GM23338 (cell line): ENCODE measurements around the gene ANTXR1. TPM values are rescaled to one million over a fixed set of nuclear protein-coding genes. Genes with fewer than 3 reads are reported as not detected.

Experiments used
- ATAC-seq: fragments of 200-7000 bp; cut with Tn5 transposase; 3 replicates; pipeline ENCODE4 v1.9.1; 2020
- DNase-seq: peaks from one replicate; pipeline ENCODE4 v3.0.0-alpha.2; 2015; ENCODE audit warnings: low spot score
- H2AFZ ChIP-seq: fragments of 200-600 bp; sonication (generic); 2 replicates; pipeline ENCODE4 v1.8.0; 2016; ENCODE audit warnings: antibody characterized with exemption, mild to moderate bottlenecking, moderate library complexity
- H3F3A ChIP-seq: fragments of 200-600 bp; sonication (generic); replicated peaks from 2 replicates; pipeline ENCODE4 v1.8.0; 2017; ENCODE audit warnings: antibody characterized with exemption, mixed run types, low read depth
- H3K27ac ChIP-seq: fragments of 200-600 bp; sonication (generic); 2 replicates; pipeline ENCODE4 v1.6.1; 2016; ENCODE audit warnings: low read depth
- H3K27me3 ChIP-seq: fragments of 200-600 bp; sonication (generic); 2 replicates; pipeline ENCODE4 v1.8.0; 2016; ENCODE audit warnings: mild to moderate bottlenecking, mixed run types, moderate library complexity; ENCODE audit not compliant: insufficient read depth
- H3K36me3 ChIP-seq: fragments of 200-600 bp; sonication (generic); 2 replicates; pipeline ENCODE4 v1.8.0; 2016; ENCODE audit warnings: mild to moderate bottlenecking; ENCODE audit not compliant: insufficient read depth
- H3K4me1 ChIP-seq: fragments of 200-600 bp; sonication (generic); 2 replicates; pipeline ENCODE4 v1.8.0; 2016; ENCODE audit warnings: mild to moderate bottlenecking, moderate library complexity; ENCODE audit not compliant: insufficient read depth
- H3K4me2 ChIP-seq: fragments of 200-600 bp; sonication (generic); 2 replicates; pipeline ENCODE4 v1.7.1; 2017; ENCODE audit warnings: mixed run types
- H3K4me3 ChIP-seq: fragments of 200-600 bp; sonication (generic); 2 replicates; pipeline ENCODE4 v1.6.1; 2016; ENCODE audit warnings: mixed run types
- H3K79me2 ChIP-seq: fragments of 200-600 bp; sonication (generic); replicated peaks from 2 replicates; pipeline ENCODE4 v1.8.0; 2017; ENCODE audit warnings: mild to moderate bottlenecking; ENCODE audit not compliant: insufficient read depth
- H3K9me2 ChIP-seq: fragments of 200-600 bp; sonication (generic); 2 replicates; pipeline ENCODE4 v1.8.0; 2017; ENCODE audit not compliant: insufficient read depth
- H4K20me1 ChIP-seq: fragments of 200-600 bp; sonication (generic); replicated peaks from 2 replicates; pipeline ENCODE4 v1.8.0; 2017; ENCODE audit warnings: mild to moderate bottlenecking; ENCODE audit not compliant: insufficient read depth
- H3K27ac Mint-ChIP-seq: 2 replicates; pipeline ENCODE4 v1.8.0; 2020; ENCODE audit warnings: inconsistent platforms, mild to moderate bottlenecking, moderate library complexity, mixed read lengths
- H3K27me3 Mint-ChIP-seq: 3 replicates; pipeline ENCODE4 v1.8.0; 2022; ENCODE audit warnings: low read depth, mild to moderate bottlenecking, moderate library complexity, mixed read lengths, inconsistent platforms; ENCODE audit not compliant: insufficient read depth, poor library complexity
- H3K36me3 Mint-ChIP-seq: 3 replicates; pipeline ENCODE4 v1.8.0; 2021; ENCODE audit warnings: low read depth, mild to moderate bottlenecking, inconsistent platforms, moderate library complexity, mixed read lengths
- H3K4me1 Mint-ChIP-seq: 3 replicates; pipeline ENCODE4 v1.8.0; 2020; ENCODE audit warnings: mild to moderate bottlenecking, inconsistent platforms, mixed read lengths
- H3K4me3 Mint-ChIP-seq: 3 replicates; pipeline ENCODE4 v1.8.0; 2021; ENCODE audit warnings: moderate library complexity, mild to moderate bottlenecking, inconsistent platforms, mixed read lengths
- H3K9me3 Mint-ChIP-seq: 3 replicates; pipeline ENCODE4 v1.8.0; 2020; ENCODE audit warnings: moderate library complexity, mild to moderate bottlenecking, inconsistent platforms, mixed read lengths
- EZH2 ChIP-seq: fragments of 200-600 bp; sonication (generic); IDR thresholded peaks from one replicate; pipeline ENCODE4 v1.8.0; 2017; ENCODE audit warnings: antibody characterized with exemption, mild to moderate bottlenecking, low read depth; ENCODE audit not compliant: unreplicated experiment
- EZH2phosphoT487 ChIP-seq: fragments of 200-600 bp; sonication (generic); IDR thresholded peaks from one replicate; pipeline ENCODE4 v1.8.1; 2018; ENCODE audit warnings: antibody characterized with exemption; ENCODE audit not compliant: unreplicated experiment
- ZNF114 ChIP-seq: fragments of 250-450 bp; sonication (Bioruptor Pico); IDR thresholded peaks from 2 replicates; pipeline ENCODE4 v1.5.0; 2020; ENCODE audit warnings: mild to moderate bottlenecking, moderate library complexity
- ZNF331 ChIP-seq: fragments of 250-450 bp; sonication (Bioruptor Pico); IDR thresholded peaks from 2 replicates; pipeline ENCODE4 v1.5.0; 2020; ENCODE audit warnings: low read depth, mild to moderate bottlenecking, moderate library complexity
- polyA plus RNA-seq: library from polyadenylated mRNA; unstranded; fragments of >200 nt; fragmentation: Nextera tagmentation; extraction: Ambion mirVana; gene quantifications from 2 replicates; pipeline ENCODE4 v1.2.1, GENCODE V29; 2016
- total RNA-seq: library from RNA; depleted of rRNA; stranded (reverse); fragments of >200 nt; shearing (Covaris generic); gene quantifications from 2 replicates; pipeline ENCODE4 v1.2.3, GENCODE V29; 2014
- TF ChIP-seq, protein P1 (sequence below): IDR thresholded peaks from one replicate; pipeline ENCODE4 v1.6.1; 2018; ENCODE audit warnings: antibody characterized with exemption; ENCODE audit not compliant: unreplicated experiment
- TF ChIP-seq, protein P2 (sequence below): IDR thresholded peaks from 2 replicates; pipeline ENCODE4 v1.6.1; 2016; ENCODE audit warnings: antibody characterized with exemption
- TF ChIP-seq, protein P3 (sequence below), 2 experiments: fragments of 200-600 bp in 1 of 2; sonication (generic) in 1 of 2; conservative IDR thresholded peaks; 2 replicates each; pipeline versions ENCODE4 v1.5.1 to v1.6.1; 2016 to 2017; ENCODE audit warnings: antibody characterized with exemption in 2 of 2, low read depth in 2 of 2, mild to moderate bottlenecking in 2 of 2, moderate library complexity in 1 of 2
- TF ChIP-seq, protein P4 (sequence below): fragments of 250-450 bp; sonication (Bioruptor Pico); IDR thresholded peaks from 2 replicates; pipeline ENCODE4 v1.5.0; 2020; ENCODE audit warnings: mild to moderate bottlenecking, moderate library complexity

ANTXR1 gene
- total and polyA plus RNA-seq, 2 experiments from 2014 or later: 16.1 to 23.1 TPM

DNA sequence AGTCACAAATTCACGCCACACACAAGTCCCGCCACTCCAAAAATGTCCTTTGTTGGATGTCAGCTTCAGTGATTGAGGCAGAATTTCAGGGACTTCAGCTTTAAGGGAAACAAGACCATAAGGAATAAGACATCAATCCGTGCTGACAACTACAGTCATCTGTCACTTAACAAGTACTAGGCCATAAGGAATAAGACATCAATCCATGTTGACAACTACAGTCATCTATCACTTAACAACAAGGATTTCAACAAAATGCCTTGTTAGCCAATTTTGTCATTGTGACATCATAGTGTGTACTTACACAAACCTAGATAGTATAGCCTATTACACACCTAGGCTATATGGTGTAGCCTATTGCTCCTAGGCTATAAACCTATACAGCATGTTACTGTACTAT lies 58.0 kb downstream of the ANTXR1 start (continued):
- TF ChIP-seq, protein P1, sequence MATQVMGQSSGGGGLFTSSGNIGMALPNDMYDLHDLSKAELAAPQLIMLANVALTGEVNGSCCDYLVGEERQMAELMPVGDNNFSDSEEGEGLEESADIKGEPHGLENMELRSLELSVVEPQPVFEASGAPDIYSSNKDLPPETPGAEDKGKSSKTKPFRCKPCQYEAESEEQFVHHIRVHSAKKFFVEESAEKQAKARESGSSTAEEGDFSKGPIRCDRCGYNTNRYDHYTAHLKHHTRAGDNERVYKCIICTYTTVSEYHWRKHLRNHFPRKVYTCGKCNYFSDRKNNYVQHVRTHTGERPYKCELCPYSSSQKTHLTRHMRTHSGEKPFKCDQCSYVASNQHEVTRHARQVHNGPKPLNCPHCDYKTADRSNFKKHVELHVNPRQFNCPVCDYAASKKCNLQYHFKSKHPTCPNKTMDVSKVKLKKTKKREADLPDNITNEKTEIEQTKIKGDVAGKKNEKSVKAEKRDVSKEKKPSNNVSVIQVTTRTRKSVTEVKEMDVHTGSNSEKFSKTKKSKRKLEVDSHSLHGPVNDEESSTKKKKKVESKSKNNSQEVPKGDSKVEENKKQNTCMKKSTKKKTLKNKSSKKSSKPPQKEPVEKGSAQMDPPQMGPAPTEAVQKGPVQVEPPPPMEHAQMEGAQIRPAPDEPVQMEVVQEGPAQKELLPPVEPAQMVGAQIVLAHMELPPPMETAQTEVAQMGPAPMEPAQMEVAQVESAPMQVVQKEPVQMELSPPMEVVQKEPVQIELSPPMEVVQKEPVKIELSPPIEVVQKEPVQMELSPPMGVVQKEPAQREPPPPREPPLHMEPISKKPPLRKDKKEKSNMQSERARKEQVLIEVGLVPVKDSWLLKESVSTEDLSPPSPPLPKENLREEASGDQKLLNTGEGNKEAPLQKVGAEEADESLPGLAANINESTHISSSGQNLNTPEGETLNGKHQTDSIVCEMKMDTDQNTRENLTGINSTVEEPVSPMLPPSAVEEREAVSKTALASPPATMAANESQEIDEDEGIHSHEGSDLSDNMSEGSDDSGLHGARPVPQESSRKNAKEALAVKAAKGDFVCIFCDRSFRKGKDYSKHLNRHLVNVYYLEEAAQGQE: no peak
- TF ChIP-seq, protein P2, sequence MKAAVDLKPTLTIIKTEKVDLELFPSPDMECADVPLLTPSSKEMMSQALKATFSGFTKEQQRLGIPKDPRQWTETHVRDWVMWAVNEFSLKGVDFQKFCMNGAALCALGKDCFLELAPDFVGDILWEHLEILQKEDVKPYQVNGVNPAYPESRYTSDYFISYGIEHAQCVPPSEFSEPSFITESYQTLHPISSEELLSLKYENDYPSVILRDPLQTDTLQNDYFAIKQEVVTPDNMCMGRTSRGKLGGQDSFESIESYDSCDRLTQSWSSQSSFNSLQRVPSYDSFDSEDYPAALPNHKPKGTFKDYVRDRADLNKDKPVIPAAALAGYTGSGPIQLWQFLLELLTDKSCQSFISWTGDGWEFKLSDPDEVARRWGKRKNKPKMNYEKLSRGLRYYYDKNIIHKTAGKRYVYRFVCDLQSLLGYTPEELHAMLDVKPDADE: no peak
- TF ChIP-seq ZNF331 (CRISPR knock-in tag): no peak
- no peak for TF ChIP-seq EZH2
- TF ChIP-seq EZH2phosphoT487: no peak

DNA sequence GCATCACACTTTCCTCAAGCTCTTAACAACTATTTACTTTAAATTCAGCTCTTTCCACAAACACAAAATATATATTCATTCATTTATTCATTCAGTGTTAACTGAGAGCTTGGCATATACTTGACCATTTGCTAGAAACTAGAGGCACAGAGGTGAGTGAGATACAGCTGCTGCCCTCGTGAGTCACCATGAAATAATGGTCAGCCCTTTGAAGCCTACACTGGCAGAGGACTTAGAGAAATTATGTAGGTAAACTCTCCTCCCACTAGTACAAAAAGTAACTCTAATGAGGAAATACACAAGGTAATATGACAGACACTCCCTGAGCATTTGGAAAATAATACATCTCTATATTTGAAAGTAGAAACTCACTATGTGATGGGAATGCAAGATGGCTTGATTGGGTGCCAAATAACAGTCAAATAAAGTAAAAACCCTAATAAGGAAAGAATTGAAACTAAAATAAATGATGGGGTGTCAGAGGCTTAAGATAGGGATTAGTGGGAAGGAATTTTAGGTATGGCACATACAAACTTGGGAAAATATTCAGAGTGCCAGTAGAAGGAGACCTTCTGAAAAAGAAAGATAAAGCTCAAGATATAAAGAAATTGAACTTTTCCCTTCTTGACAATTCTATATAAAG lies 61.1 kb downstream of the ANTXR1 start:
- H3K79me2 ChIP-seq: no peaks in the 10 kb centered on the region
- no peak overlapping the region for H3K4me3 ChIP-seq
- no peaks in the 10 kb centered on the region; the same call in 1 of the 2 replicates for H4K20me1 ChIP-seq
- H3K36me3 Mint-ChIP-seq: peaks cover 10% of the 10 kb centered on the region
- no peak overlapping the region for H3K27ac Mint-ChIP-seq
- no peaks in the 10 kb centered on the region; the same call in 1 of the 2 replicates for H3K4me1 ChIP-seq
- no peaks in the 10 kb centered on the region for H3K27me3 Mint-ChIP-seq
- peaks cover 6% of the 10 kb centered on the region; the same call in 1 of the 2 replicates for H3K36me3 ChIP-seq
- no peak overlapping the region for H2AFZ ChIP-seq
- no peak for ATAC-seq
- no peaks in the 10 kb centered on the region for H3F3A ChIP-seq
- H3K4me3 Mint-ChIP-seq: no peak overlapping the region
- no peaks in the 10 kb centered on the region for H3K9me2 ChIP-seq
- DNase-seq: no peak
- H3K9me3 Mint-ChIP-seq: no peaks in the 10 kb centered on the region
- no peak overlapping the region for H3K27ac ChIP-seq
- no peaks in the 10 kb centered on the region for H3K27me3 ChIP-seq
- H3K4me2 ChIP-seq: no peak overlapping the region
- H3K4me1 Mint-ChIP-seq: peaks cover 12% of the 10 kb centered on the region; the same call in 2 of the 3 replicates
- TF ChIP-seq, protein P3, sequence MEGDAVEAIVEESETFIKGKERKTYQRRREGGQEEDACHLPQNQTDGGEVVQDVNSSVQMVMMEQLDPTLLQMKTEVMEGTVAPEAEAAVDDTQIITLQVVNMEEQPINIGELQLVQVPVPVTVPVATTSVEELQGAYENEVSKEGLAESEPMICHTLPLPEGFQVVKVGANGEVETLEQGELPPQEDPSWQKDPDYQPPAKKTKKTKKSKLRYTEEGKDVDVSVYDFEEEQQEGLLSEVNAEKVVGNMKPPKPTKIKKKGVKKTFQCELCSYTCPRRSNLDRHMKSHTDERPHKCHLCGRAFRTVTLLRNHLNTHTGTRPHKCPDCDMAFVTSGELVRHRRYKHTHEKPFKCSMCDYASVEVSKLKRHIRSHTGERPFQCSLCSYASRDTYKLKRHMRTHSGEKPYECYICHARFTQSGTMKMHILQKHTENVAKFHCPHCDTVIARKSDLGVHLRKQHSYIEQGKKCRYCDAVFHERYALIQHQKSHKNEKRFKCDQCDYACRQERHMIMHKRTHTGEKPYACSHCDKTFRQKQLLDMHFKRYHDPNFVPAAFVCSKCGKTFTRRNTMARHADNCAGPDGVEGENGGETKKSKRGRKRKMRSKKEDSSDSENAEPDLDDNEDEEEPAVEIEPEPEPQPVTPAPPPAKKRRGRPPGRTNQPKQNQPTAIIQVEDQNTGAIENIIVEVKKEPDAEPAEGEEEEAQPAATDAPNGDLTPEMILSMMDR (conservative IDR thresholded peaks at IDR 0.05; ENCODE audit: low read depth in 2 of 2): no peak
- TF ChIP-seq ZNF331 (CRISPR knock-in tag) (no peak), EZH2phosphoT487 (no peak), EZH2 (no peak), ZNF114 (CRISPR knock-in tag) (no peak)
- TF ChIP-seq, protein P4, sequence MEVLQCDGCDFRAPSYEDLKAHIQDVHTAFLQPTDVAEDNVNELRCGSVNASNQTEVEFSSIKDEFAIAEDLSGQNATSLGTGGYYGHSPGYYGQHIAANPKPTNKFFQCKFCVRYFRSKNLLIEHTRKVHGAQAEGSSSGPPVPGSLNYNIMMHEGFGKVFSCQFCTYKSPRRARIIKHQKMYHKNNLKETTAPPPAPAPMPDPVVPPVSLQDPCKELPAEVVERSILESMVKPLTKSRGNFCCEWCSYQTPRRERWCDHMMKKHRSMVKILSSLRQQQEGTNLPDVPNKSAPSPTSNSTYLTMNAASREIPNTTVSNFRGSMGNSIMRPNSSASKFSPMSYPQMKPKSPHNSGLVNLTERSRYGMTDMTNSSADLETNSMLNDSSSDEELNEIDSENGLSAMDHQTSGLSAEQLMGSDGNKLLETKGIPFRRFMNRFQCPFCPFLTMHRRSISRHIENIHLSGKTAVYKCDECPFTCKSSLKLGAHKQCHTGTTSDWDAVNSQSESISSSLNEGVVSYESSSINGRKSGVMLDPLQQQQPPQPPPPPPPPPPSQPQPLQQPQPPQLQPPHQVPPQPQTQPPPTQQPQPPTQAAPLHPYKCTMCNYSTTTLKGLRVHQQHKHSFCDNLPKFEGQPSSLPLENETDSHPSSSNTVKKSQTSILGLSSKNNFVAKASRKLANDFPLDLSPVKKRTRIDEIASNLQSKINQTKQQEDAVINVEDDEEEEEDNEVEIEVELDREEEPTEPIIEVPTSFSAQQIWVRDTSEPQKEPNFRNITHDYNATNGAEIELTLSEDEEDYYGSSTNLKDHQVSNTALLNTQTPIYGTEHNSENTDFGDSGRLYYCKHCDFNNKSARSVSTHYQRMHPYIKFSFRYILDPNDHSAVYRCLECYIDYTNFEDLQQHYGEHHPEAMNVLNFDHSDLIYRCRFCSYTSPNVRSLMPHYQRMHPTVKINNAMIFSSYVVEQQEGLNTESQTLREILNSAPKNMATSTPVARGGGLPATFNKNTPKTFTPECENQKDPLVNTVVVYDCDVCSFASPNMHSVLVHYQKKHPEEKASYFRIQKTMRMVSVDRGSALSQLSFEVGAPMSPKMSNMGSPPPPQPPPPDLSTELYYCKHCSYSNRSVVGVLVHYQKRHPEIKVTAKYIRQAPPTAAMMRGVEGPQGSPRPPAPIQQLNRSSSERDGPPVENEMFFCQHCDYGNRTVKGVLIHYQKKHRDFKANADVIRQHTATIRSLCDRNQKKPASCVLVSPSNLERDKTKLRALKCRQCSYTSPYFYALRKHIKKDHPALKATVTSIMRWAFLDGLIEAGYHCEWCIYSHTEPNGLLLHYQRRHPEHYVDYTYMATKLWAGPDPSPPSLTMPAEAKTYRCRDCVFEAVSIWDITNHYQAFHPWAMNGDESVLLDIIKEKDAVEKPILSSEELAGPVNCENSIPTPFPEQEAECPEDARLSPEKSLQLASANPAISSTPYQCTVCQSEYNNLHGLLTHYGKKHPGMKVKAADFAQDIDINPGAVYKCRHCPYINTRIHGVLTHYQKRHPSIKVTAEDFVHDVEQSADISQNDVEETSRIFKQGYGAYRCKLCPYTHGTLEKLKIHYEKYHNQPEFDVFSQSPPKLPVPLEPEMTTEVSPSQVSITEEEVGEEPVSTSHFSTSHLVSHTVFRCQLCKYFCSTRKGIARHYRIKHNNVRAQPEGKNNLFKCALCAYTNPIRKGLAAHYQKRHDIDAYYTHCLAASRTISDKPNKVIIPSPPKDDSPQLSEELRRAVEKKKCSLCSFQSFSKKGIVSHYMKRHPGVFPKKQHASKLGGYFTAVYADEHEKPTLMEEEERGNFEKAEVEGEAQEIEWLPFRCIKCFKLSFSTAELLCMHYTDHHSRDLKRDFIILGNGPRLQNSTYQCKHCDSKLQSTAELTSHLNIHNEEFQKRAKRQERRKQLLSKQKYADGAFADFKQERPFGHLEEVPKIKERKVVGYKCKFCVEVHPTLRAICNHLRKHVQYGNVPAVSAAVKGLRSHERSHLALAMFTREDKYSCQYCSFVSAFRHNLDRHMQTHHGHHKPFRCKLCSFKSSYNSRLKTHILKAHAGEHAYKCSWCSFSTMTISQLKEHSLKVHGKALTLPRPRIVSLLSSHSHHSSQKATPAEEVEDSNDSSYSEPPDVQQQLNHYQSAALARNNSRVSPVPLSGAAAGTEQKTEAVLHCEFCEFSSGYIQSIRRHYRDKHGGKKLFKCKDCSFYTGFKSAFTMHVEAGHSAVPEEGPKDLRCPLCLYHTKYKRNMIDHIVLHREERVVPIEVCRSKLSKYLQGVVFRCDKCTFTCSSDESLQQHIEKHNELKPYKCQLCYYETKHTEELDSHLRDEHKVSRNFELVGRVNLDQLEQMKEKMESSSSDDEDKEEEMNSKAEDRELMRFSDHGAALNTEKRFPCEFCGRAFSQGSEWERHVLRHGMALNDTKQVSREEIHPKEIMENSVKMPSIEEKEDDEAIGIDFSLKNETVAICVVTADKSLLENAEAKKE (CRISPR knock-in tag): no peak
